GM18520 (cell line): ENCODE results near the gene SLC1A4.
"Not testable (repeated sequence)": the region's sequence is repeated elsewhere in the genome, so short reads cannot be mapped to it uniquely, and the experiment has no call there.

Experiments used
- ATAC-seq: cut with Tn5 transposase; IDR thresholded peaks from one replicate; pipeline ENCODE4 v1.9.1; 2021; ENCODE audit not compliant: unreplicated experiment

Gene SLC1A4

DNA sequence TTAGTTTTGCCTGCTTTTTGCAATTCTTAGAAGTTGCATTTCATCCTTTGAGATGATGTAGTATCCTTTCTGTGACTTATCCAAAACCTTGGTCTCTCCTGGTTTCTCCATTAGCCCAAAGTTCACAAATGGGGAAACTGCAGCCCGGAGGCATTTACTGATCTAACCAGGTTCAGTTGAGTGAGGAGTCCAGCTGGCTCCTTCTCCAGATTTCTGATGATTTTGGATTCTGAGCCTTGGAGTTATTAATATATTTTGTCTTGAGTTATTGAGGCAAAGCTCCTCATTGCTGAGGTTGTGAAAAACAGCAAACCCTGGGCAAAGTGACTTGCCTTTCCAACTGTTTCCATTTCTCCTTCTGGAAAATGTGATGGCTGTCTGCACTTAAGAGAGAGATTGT is 1.7 kb downstream of the SLC1A4 start:
- ATAC-seq = no peak

DNA sequence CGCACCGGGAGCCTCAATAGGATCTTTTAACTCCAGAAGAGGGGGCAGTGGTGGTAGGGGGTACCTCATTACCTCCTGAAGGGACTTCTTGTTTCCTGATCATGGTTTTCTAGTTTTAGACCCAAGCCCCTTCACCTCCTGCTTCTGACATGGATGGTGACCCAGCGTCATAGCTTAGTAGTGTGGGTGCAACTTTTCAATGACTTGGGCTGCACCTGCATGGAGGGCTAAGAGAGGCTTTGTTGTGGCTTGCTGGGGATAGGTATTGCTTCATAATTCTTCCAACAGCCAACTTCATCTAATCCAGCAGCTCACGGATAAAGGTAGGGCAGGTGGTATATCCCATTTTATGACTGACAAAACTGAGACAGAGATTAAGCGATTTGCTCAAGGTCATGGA is 3.0 kb downstream of the SLC1A4 start:
- ATAC-seq = no peak

DNA sequence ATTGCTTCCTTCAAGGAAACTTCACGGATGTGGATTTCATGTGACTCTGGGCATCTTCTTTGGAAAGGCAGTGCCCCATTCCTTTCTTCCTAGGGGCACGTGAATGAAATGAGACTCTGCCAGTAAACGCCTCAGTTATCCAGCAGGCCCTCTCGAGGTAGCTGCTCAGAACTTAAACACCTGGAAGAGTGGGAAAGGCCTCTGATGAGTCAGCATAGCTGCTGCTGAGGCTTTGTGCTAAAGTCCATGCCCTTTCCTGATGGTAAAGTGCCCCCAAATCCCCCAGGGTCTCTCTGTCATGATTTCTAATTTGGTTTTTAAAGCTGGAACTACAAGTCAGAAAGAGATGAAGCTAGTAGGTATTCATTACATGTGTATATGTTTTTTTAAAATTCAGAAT is 3.8 kb downstream of the SLC1A4 start:
- ATAC-seq = no peak

DNA sequence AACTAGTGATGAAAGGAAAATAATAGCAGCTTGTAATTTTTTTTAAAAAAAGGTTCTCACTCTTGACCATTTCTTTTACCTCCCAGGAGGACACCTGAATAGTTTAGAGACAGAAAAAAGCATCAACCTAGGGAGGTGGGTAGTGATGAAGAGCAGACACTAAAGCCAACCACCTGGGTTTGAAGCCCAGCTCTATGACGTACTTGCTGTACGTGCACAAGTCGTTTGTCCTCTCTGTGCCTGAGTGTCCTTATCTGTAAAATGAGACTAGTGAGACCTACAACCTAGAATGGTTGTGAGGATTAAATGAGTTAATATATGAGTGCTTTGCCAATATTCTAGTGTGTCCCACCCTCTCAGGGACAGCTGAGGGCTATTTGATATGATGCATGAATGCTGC is 5.8 kb downstream of the SLC1A4 start:
- ATAC-seq = no peak

DNA sequence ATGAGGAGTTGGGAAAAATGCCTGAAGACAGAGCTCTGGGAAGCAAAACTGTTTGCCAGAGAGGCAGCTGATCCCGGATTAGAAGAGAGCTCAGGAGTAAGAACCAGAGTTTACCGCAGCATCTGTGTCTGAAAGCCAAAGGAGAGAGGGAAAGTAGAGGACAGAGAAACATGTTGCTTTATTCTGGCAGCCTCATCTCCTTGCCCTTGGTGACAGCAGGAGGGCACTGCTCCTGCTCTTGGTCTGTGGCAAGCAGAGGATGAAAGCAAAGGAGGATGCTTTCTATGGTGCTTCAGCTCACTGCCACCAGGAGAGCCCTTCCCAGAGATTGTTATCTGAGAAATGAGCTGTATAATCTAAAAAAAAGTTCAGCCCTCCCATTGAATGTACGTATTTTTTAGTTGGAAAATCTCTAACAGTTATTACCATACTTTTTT is 7.7 kb downstream of the SLC1A4 start:
- no peak for ATAC-seq

DNA sequence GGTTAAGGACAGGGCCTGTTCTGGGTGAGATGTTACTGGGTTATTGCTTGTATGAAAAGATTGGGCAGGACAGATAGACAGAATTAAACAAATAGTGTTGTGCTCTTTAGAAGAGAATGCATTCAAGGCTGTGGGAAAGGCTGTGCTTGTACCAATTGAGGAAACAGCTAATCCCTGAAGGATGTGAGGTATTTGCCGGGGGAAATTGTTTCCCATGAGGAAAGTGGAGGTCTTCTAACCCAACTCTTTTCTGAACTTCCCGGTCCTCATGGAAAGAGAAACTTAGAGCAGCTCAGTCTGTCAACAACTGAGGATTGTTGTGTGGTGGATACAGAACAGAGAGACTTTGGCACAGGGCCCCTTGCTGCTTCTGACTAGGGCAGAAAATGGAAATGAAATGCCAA is 9.5 kb downstream of the SLC1A4 start:
- no peak for ATAC-seq

DNA sequence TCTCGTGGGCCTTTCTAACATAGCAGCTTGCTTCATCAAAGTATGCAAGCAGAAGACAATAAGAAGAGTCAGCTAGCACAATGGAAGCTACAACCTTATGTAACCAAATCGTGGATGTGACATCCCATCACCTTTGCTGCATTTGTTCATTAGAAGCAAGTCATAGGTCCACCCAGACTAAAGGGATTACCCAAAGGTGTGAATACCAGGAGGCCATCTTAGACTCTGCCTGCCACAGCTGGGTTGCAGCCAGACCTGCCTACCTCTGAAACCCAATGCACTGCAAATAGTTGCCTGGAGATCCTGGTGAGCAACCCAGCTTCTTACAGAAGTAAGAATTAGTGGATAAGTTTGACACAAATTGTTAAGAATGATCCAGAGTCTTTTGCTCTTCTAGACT is 10.6 kb downstream of the SLC1A4 start:
- no peak for ATAC-seq

DNA sequence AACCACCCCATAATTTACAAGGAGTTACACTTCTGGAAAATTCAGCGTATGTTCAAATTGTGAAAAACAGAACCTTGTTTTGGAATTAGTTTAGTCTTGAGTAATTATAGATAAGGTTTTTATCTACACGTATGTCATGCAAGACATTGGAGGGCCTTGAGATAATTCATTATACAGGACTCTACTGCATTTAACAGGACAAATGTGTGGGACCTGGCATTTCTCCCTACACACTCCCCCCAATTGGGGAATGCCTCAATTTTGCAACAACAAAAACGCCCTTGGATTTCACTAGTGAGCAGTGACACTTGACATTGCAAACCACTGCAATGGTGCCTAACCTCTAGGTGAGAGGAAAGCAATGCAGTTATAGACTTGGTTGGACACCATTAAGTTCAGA is 11.4 kb downstream of the SLC1A4 start:
- ATAC-seq = no peak

DNA sequence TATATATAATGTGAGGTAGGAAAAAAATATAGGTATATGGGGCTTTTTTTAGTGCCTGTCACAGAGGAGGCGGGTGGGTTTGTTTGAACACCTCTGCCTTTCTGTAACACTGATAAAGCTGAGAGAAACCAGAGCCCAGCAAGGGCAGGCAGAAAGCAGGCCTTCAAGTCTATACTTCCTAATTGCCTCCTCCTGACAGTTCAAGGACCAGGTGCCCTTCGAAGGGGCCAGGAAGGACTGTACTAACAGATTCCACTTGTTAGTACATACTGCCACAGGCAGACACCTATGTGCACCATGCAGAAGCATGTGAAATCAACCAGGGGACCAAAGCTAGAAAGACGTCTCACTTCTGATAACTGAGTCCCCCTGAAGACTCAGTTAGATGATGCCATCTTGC is 13.8 kb downstream of the SLC1A4 start:
- no peak for ATAC-seq

DNA sequence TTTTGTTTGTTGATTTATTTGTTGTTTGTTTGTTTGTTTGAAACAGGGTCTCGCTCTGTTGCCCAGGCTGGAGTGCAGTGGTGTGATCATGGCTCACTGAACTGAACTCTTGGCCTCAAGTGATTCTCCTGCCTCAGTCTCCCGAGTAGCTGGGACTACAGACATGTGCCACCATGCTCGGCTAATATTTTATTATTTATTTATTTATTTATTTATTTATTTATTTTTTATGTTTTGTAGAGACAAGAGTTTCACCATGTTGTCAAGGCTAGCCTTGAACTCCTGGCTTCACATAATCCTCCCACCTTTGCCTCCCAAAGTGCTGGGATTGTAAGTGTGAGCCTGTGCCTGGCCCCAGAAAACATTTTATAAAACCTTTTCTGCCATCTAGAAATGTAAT is 15.0 kb downstream of the SLC1A4 start:
- ATAC-seq = not testable (repeated sequence)

DNA sequence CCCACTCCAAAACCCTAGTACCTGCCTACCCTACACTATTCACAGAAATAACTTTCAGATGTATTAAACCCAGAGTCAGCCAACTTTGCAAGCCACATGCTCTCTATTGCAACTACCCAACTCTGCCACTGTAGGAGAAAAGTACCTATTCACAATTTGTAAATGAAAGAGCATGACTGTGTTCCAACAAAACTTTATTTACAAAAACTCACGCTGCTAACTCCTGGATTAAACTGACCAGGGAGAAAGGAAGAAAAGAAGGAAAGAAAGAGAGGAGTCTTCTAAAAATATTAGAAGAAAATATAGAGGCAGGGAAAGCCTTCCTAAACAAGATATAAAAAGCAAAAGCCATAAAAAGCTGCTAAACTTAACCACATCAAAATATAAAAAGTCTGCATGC is 24.6 kb downstream of the SLC1A4 start:
- no peak for ATAC-seq

DNA sequence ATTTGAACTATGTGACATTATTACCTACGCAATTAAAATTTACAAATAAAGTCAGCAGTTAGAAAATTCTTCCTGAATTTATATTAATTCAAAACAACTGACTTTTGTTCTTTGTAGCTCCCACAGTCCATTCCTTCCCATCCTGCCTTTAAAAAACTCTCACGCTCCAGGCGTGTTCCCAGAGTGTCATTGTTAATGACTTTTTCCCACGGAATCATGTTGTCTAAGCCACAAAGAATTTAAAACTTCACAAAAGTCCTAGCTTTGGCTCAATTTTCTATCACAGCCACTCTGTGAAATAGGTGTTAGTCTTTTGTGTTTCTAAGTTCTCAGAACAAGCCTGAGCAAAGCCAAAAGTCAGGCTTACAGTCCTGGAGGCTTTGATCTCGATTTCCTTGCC is 26.5 kb downstream of the SLC1A4 start:
- ATAC-seq = no peak

DNA sequence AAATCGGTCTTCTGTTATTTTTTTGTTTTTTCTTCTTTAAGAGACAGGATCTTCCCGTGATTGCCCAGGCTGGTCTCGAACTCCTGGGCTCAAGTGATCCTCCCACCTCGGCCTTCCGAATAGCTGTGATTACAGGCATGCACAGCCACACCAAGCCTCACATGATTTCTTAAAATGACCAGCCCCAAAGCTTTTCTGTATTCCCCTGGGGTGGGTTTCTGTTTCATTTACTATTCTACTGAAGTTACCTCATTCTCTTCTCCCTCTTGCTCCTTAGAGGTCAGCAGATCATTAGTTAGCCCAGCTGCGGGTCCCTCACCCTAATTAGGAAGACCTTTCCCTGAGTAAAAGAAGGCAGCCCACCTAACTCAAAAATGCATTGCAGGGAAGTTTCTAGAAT is 27.6 kb downstream of the SLC1A4 start:
- ATAC-seq = no peak

DNA sequence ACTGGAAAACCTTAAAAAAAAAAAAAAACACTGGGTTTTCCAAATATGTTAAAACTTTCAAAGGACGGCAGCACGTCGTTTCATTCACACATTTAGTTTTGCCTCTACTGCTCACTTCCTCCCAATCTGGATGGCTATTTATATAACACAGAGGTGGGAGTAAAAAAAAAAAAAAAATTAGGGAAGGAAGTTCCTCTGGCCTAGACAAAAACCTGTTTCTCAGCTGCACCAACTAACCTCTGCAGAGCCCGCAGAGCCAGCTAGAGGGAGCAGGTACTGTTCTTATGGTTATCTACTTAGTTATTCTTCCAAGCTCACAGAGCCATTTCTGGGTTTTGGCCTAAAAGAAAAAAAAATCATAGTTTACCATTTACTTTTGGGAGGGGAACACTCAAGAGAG is 28.1 kb downstream of the SLC1A4 start:
- ATAC-seq = no peak

DNA sequence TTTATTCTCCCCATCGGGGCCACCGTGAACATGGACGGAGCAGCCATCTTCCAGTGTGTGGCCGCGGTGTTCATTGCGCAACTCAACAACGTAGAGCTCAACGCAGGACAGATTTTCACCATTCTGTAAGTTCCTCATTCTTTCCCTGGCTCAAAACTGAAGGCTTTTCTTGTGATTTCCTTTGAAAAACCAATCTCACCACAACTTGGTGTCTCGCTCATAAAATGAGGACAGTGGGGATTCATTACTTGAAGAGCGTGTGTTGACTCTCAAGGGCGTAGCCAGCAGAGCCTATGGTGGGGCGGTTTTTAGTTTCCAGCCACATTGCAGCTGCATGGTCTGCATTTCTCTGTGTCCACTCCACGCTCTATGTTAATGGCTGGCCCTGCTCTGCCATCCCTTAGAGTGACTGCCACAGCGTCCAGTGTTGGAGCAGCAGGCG is 29.0 kb downstream of the SLC1A4 start:
- ATAC-seq = no peak

DNA sequence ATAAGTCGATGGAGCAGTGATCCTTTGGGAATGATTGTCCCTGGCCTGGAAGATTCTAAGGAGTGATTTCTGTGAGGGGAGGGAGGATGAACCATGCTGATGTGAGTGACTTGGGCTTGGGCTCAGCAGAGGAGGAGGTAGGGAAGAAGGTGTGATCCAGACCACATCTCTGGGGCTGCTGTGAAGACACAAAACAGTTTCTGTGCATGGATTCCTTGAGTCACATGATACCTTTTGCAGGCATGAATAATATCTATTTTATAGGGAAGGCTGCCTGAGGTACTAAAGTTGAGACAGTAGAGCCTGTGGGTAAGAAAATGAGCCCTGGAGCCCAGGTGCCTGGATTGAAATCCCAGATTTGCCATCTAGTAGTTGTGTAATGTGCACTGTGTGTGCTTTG is 29.8 kb downstream of the SLC1A4 start:
- ATAC-seq = no peak

DNA sequence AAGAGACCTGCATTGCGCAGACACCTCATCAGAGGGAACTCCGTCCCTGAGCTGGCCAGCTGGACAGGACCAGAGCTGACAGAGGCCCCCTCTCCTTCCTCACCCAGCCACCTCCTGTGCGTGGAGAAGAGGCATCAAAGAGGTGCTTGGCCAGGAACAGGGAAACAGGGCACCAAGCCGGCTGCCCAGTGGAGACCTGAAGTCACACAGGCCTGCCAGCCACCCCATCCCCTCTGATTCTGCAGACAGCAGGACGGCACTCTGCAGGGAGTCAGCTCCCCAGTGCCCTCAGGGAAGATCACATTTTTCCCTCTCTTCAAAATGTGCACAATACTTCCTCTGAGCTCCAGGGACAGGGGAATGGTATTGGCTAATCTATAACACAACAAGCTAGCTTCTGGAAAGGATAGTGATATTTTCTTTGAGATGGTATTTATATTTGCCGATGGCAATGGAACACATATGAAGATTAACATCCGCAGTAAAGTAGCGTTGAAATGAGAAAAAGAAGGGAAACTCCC is 30.5 kb downstream of the SLC1A4 start:
- no peak for ATAC-seq

DNA sequence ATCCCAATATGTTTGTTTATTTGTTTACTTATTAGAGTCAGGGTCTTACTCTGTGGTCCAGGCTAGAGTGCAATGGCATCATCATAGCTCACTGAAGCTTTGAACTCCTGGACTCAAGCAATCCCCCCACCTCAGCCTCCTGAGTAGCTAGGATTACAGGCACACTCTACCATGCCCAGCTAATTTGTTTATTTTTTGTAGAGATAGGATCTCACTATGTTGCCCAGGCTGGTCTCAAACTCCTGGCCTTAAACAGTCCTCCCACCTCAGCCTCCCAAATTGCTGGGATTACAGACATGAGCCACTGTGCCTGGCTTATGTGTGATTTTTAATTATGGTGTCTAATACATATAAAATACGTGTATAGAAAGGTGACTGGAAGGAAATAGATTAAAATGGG is 31.1 kb downstream of the SLC1A4 start:
- ATAC-seq = not testable (repeated sequence)

DNA sequence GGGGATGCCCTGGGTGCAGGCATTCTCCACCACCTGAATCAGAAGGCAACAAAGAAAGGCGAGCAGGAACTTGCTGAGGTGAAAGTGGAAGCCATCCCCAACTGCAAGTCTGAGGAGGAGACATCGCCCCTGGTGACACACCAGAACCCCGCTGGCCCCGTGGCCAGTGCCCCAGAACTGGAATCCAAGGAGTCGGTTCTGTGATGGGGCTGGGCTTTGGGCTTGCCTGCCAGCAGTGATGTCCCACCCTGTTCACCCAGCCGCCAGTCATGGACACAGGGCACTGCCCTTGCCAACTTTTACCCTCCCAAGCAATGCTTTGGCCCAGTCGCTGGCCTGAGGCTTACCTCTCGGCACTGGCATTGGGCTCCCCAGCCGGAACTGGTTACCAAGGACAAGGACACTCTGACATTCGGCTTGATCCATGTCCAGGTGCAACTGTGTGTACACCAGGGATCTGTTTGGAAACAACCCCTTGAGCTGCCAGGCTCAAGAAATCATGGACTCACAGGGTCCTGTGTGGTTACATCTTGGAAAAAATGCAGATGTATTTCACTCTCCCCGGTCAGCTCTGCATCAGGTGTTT is 31.8 kb downstream of the SLC1A4 start:
- ATAC-seq = no peak

DNA sequence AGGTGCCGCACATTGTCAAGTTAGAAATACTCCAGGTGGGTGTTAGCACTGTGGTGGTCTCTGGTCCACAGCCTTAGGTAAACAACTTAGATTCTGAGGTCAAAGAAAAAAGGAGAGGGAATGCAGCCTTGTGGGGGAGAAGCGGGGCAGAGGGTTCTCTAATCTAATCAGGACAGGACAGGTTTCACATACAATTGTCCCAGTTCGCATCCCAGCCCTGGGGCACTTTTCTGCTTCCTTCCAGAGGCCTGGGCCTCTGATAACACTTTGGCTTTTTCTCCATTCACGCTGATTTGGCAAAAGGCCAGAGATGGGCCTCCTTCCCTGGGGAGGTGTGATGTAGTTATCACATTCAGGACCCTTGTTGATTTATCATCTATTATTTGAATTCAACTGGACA is 32.5 kb downstream of the SLC1A4 start:
- ATAC-seq = no peak

DNA sequence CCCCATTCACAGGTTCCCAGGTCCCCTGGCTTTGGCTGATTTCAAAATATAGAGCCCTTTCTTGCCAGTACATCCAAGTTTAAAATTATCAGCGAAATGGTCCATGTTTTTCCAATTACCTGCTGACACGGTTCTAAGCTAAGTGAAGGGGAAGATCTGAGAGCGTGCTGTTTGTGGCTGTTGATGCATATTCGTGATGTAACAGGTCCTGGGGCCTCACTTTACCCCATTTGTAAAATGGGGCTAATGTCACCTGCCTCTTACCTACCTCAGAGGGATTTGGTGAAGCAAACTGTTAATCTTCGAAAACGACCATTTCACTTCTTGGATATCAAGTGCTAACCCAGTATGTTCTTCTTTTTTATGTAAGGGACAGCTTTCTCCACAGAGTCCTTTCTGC is 33.0 kb downstream of the SLC1A4 start:
- ATAC-seq = no peak

DNA sequence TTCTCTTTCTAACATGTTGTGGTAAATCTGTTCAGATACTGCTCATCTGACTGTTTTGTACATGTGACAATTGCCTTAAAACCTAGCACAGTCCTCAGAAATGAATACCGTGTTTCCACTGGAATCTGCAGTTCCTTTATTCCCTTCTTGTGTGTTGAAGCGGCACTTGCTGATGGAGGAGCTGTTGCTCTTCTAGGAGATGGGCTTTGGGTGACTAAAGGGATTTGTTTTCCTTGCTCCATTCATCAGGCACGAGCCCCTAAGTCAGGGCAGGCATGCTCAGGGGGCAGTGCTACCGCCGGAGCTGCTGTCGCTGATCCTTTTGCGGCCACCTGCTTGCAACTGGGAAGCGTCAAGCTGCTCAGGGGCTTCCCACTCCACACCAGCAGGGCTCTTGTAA is 34.5 kb downstream of the SLC1A4 start:
- no peak for ATAC-seq

DNA sequence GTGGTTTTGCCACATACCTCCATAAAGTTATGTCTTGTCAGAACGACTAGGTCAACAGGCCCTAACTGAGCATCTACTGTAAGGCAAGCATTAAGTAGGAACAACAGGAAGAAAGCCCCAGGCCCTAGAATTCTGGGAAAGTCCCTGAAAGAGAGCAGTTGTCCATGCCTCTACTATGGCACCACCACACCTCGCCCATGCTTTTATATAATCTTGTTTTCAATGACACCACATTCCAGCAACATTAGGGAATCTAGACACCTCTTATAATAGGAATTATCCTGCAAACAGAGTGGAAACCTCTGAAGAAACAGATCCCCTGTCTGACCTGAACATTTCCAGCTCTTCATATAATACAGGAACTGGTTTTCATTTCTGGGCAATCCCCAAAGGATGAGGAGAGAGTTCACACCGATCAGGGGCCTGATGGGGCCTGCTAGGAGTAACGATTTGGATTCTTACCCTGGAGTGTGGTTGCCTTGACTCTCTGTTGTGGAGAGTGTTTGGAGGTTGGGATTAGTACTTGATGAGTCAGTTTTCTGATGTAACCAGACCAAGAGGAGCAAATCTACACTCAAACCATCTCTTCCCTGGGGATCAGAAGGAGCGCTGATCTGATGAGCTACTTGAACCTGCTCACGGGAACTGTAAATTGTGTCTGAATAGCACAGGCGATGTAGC is 35.1 kb downstream of the SLC1A4 start:
- ATAC-seq = no peak
